HG03575 (cell line): ENCODE results near the gene HOXB4.

ENCODE experiments used
- ATAC-seq: cut with Tn5 transposase; IDR thresholded peaks from one replicate; pipeline ENCODE4 v1.9.1; 2021; ENCODE audit not compliant: unreplicated experiment, insufficient number of reproducible peaks, low FRiP score; ENCODE audit errors: extremely low read depth

Gene HOXB4

GRCh38 chr17:48615963-48616716, 38.0 kb upstream of the HOXB4 start:
- no peak for ATAC-seq

DNA sequence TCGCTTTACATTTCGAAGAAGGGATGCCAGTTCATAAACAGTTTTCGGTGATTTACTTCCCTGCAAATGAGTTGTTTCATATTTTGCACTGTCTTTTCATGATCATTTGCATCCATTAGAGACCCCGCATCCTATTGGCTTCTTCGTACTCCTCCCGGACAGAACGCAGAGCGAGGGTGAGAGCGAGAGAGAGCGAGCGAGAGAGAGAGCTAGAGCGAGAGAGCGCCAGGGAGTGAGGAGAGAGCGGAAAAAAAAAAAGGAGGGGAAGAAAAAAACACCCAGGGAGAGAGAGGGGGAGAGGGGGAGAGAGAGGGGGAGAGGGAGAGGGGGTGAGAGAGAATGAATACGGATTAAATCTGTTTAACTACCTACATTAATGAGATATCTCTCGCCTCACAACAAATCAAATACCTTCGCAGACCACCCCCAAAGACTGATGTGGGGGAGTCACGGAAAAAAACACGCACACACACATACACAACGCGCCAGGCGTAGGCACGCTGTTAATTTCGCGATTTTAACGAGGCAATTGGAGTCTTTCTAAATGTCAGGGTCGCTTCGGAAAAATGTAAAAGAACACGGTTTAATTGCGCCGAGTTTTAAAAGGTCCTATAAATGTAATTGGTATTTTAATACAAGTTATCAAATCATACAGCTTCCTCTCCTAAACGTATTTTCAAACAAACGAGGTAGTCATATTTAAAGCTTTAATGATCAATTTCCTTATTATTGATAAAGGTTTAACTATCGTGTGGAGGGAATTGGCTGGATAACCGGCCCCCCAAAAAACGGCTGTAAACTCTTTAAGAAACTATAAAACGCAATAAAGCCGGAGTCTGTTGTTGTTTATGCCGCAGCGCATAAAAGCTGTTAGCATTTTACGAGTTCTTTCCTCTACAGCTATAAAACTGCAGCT, 37.2 kb upstream of the HOXB4 start, which contains the start of gene HOXB8:
Gene HOXB8 (minus strand): TSS at position 246 of the 916 bp plus-strand sequence. CDS start 588 bp downstream, outside the sequence.
- no peak for ATAC-seq

DNA sequence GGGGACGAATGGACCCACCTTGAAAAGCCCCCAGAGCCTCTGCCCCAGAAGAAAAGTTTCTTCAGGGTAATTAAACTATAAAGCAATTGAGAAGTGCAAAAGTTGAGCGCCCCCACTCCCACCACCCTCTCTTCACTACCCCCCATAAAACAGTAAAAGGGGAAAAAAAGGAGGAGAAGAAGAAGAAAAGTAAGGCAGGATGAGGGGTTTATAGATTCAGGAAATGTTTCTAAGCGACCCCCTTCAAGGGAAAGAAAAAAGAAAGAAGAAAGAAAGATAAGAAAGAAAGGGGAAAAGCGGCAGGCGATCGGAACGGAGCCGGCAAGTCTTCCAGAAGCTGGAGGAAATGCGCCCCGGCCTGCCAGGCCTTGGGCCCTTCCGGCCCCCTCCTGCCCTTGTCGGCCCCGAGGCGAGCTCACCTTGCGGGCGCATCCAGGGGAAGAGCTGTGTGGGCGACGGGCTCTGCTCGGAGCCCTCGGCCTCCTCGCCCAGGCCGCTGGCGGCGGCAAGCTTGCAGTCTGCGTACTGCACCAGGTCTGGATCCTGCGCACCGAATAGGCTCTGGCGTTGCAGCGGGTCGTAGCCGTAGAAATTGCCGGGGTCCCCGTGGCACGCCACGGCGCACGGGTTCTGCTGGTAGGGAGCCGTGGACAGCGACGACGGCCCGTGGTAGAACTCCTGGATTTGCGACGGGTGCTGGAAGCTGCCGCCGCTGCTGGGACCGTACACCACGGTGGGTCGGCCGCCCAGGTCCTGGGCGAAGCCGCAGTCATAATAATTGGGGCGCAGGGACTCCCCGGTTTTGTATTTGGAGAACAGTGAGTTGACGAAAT, 35.9 kb upstream of the HOXB4 start:
- ATAC-seq: no peak

DNA sequence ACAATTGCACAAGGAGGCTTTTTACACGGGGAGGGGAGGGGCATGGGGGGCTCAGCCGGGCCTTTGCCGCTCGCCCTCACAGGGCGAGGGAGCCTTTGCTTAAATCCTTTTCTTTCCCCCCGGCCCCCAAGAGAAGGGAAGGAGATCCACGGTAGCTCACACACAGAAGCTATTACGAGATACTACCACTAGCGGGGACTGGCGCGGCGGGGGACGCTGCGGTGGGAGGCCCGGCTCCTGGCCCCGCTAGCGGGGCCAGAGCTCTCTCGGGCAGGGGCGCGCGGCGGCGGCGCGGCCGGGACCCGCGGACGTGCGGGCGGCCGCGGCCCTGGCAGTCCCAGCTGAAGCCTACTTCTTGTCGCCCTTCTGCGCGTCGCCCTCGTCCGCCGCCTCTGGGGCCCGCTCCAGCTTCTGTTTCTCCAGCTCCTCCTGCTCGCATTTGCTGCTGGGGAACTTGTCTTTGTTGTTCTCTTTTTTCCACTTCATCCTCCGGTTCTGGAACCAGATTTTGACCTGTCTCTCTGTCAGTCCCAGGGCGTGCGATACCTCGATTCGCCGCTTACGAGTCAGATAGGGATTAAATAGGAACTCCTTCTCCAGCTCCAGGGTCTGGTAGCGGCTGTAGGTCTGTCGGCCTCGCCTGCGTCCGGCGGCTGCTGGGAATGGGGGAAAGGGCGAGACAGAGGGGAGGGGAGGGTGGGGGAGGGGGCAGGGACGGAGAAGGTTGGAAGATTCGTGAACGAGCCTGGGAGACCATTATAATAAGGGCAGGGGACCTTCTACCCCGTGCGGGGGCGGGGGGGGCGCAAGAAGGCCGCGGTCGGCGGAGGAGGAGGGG, 34.9 kb upstream of the HOXB4 start:
- no peak for ATAC-seq

DNA sequence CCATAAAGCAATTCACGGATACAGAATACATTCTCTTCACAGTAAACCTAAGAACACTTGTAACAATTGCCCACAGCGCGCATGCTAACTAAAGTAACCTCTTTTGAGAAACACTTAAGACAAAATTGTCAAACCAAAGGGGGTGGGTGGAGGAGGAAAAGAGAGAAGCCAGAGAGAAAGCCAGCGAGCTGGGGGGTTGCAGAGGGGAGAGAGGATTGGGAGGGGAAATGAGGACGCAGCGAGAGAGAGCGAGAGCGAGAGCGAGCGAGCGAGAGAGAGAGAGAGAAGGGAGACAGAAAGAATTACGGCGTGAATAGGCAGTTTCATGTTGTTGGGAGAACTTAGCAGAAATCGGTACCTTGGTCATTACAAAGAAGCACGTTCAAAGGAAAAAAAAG, 34.3 kb upstream of the HOXB4 start:
- no peak for ATAC-seq

GRCh38 chr17:48611681-48612455, 33.7 kb upstream of the HOXB4 start:
- no peak for ATAC-seq

- no peak for ATAC-seq
These were observed 33.1 kb upstream of the HOXB4 start for GRCh38 chr17:48611213-48611612.

- ATAC-seq: no peak
These were observed 32.4 kb upstream of the HOXB4 start, which contains the start of gene HOXB7 for GRCh38 chr17:48610282-48611211. Gene HOXB7 (minus strand): TSS chr17:48611017. CDS start chr17:48610918, 99 bp downstream.

- ATAC-seq: no peak
These were observed 31.7 kb upstream of the HOXB4 start for GRCh38 chr17:48609759-48610281.

DNA sequence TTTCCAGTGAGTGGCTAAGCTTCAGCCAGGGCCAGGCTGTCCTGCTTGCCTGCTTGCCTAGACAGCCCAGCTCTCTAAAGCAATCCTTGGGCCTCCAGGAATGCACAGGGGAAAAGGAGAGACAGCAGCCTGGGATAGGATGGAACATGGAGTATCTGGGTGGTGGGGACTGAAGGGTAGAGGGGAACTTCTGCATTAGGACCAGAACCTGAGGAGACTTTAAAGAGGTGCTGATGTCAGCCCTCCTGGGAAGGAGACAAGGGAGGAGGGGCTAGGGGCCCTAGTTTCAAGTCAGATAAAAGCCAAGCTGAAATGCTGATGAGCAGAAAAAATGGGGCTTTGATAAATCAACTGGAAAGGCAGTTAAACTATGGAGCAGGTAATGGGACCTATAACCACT, 30.9 kb upstream of the HOXB4 start:
- ATAC-seq: no peak

DNA sequence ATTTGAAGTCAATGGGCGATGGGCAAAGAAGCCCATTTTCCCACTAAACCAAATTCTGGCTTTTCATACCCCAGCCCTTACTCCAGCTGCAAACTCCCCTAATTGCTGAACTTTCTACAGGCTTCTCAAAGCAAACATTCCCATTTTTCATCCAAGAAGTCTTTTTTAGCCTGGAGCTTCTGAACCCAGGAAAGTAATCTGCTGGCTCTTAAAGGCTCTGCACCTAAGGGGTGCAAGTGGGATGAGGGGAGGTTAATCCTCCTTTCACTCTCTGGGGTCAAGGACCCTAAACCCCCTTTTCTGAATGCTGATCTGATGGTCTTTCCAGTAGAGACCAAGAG, 30.3 kb upstream of the HOXB4 start:
- no peak for ATAC-seq

- no peak for ATAC-seq
These were observed 28.9 kb upstream of the HOXB4 start for GRCh38 chr17:48606892-48607614.

GRCh38 chr17:48605991-48606891, 28.1 kb upstream of the HOXB4 start:
- no peak for ATAC-seq

DNA sequence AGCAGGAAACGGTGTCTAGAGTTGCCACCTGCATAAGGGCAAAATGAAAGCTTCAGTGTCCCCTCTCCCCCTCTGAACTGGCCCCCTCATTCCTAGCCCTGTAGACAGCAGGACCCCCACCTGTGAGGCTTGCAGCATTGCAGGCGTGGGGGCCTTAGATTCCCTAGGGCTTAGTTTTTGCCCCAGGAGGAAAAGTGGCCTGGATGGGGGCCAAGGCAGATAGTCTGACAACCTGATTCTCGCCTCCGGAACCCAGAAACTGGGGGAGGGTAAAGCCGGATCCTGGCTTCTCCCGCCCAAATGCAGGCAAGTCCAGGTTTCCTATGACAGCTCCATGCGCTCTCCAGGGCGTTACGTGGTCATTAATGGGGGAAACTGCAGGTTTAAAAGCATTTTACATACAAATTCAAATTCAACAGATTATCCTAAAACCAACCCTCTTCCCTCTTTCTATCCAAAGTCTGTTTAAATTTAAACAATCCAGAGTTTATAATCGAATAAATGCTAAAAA, 27.3 kb upstream of the HOXB4 start:
- no peak for ATAC-seq
